ENCODE measurements around the gene TTF1. TPM values are rescaled to one million over a fixed set of nuclear protein-coding genes. Genes with fewer than 3 reads are reported as not detected.

Gene TTF1
- total RNA-seq, 1 donor from 2014 or later = 15.6 TPM

DNA sequence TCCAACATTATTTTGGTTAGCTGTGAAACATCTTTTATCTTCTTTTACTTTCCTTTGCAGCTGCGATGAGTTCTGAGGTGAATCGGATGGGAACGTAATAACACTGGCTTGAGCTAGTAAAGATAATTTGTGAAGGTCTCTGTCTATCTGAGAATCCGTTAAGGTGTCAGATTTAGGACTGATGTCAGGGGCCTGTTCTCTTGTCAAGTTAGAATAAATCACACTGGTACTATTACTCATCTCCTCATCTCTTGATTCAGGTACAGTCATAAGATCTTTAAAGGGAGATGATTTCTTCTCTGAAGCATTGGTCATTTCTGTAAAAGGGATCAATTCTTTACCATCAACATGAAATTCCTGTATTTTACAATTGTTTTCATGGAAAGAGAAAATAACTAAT, 78.1 kb downstream of the TTF1 start:
- ATAC-seq (no peak), DNase-seq (ENCODE audit: low spot score) (no peak)
- intact Hi-C loops (cut with DNase I) = no loop called here

DNA sequence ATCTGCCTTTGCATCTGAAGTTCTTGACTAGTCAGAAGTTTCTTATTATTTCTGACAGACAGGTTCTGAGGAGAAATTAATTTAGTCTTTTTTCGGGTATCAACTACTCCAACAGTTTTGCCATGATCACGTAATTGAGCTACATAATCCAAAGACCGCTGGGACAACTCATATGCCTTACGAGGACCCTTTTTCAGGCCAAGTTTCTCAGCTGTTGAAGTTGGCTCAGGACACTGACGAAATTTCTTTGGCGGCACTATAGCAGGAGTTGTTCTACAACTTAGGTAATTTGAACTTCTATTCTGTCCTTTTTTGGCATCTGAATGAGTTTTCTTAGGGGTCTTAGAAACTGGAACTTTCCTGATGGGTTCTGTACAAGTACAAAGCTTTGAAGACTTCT, 79.1 kb downstream of the TTF1 start:
- DNase-seq (ENCODE audit: low spot score) = no peak
- intact Hi-C loops (cut with DNase I) = no loop called here
- ATAC-seq = no peak

Other genes starting within 250 kb of the TTF1 start
- 3.2 TPM for gene NTNG2, start 244.8 kb downstream of the TTF1 start, total RNA-seq
- 66.7 TPM for gene SETX, start 51.9 kb downstream of the TTF1 start, total RNA-seq
- not detected for gene CFAP77, start 3.4 kb upstream of the TTF1 start, total RNA-seq
- gene BARHL1, start 175.8 kb upstream of the TTF1 start, total RNA-seq = not detected